Epithelial cell of prostate (primary cell): ENCODE results near the gene IL1RL2.
A peak's percentile ranks its signal among the peaks of the same experiment; 100 is the strongest.

Experiments
- DNase-seq: peaks from one replicate; pipeline ENCODE4 v3.0.0-alpha.2; 2011; ENCODE audit warnings: low read depth, low spot score
- H3K27ac ChIP-seq: fragments of 450-650 bp; 2 replicates; pipeline ENCODE4 v1.5.1; 2017; ENCODE audit warnings: mild to moderate bottlenecking

IL1RL2 gene

DNA sequence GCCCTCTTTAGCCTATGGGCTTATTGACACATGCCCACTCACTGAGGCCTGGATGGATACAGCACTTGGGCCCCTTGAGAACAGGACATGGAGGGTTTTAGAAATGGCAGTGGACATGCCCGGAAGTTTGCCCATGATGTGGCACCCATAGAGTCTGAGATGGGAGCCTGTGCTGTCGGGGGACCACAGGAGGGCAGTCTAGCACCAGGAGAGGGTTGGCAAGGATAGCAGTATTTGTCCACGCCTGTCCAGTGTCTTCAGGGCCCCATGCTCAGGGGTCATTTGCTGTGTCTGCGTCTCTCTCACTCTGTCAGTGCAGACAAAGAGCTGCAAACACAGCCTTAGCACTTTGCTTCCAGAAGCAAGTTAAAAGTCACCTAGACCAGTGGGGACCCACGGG, 48.7 kb downstream of the IL1RL2 start:
- H3K27ac ChIP-seq, result no peak overlapping the region
- no peak for DNase-seq

- H3K27ac ChIP-seq, result no peak overlapping the region
- no peak for DNase-seq
Observed at GRCh38 chr2:102236132-102236531, 49.3 kb downstream of the IL1RL2 start.

- H3K27ac ChIP-seq, result no peak overlapping the region
- DNase-seq, result no peak
Observed at GRCh38 chr2:102237176-102237575, 50.4 kb downstream of the IL1RL2 start.

GRCh38 chr2:102238039-102238756, 51.4 kb downstream of the IL1RL2 start:
- DNase-seq, result no peak

DNA sequence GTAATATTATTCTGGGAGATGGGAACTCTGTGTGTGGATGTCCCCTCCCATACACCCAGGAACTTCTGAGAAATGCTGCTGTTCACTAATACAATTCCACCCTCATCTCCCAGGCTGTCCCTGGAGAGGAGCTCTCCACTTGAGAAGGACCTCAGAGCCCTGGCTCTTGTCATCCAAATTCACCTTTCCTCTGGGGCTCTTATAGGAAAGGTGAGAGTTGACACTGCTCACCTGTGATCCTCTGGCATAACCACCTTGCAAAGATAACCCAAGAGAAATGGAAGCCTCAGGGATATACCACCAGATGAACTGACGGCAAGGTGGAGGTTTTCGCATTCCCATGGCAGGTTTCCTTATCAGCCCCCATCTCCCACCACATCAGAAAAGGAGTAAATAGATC, 52.0 kb downstream of the IL1RL2 start:
- DNase-seq, result no peak
- no peak overlapping the region for H3K27ac ChIP-seq

More at GRCh38 chr2:102238039-102238756, 51.4 kb downstream of the IL1RL2 start:
- no peak overlapping the region for H3K27ac ChIP-seq

GRCh38 chr2:102239344-102239743, 52.5 kb downstream of the IL1RL2 start:
- H3K27ac ChIP-seq, result no peak overlapping the region
- DNase-seq, result no peak

DNA sequence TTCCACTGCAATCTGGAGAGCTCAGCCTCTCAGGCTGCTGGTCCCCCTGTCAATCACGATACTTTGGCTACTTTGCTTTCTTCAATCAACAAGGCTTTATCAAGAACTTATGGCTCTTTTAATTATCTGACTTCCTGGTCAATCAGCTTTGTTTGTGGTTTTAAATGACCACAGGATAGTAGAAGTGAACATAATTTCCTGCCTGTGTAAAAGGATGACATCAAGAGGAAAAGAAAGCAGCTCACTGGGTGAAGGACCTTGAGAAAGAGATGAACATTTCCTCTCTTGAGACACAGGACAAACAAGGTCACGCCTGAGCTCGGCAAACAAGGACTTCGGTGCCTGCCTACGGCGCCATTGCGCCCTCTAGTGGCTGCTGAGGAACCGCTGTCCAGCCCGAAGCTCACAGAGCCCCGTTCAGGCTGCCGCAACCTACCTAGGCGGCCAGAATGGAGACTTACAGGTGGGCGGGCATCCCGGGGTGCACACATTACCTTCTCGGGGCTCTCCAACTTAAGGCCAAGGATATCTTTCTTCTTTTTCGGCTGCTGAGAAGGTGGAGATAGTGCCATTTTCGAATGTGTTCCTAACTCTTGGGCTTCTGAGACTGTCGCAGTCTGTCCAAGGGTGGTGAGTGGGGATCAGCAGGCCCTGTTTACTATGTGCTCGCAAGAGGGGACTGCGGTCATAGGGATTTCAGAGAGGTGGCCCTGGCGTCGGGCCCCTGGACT, 54.0 kb downstream of the IL1RL2 start:
- peak; percentile 72 for DNase-seq
- peak overlapping the region; percentile 20 for H3K27ac ChIP-seq

- no peak for DNase-seq
- H3K27ac ChIP-seq, result no peak overlapping the region
Observed at GRCh38 chr2:102241616-102242305, 54.9 kb downstream of the IL1RL2 start.

DNA sequence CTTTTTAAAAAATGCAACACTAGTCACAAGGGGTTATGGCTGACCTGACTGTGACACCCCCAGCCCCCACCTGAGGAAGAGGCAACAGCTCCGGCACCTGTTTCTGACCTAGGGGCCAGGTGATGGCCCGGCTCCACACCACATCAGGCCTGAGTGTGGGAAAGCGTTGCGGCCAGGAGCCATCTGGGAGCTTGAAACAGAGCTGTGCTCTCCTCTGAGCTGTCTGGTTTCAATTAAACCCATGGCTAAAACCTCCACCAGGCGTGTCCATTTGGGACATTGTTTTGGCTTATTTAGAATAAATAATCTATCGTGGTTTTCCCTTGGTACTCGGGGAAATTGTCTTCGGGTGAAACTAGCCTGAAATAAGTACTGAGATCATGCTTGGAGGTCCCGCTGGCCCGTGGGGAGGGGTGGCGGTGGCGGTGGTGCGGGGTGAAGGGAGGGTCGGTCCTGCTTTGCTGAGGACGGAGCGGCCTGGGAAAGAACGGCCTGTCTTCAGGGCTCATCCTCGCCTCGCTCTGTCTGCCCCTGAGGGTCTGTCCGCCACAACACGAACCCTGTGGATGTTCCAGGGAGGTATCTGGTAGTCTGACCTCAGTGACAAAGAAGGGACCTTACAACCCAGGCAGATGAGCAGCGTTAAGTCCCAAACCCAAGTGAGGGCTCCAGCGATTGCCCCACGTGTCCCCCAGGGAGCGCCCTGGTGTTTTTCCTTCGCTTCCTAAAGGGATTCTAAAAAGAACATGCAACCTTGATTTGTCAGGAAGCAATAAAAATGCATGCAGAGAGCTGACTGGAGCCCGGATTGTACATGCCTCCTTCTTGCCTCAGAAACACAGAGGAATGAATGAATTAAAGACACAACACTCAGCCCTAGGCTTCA, 58.7 kb downstream of the IL1RL2 start:
- DNase-seq, result no peak
- H3K27ac ChIP-seq, result no peak overlapping the region

DNA sequence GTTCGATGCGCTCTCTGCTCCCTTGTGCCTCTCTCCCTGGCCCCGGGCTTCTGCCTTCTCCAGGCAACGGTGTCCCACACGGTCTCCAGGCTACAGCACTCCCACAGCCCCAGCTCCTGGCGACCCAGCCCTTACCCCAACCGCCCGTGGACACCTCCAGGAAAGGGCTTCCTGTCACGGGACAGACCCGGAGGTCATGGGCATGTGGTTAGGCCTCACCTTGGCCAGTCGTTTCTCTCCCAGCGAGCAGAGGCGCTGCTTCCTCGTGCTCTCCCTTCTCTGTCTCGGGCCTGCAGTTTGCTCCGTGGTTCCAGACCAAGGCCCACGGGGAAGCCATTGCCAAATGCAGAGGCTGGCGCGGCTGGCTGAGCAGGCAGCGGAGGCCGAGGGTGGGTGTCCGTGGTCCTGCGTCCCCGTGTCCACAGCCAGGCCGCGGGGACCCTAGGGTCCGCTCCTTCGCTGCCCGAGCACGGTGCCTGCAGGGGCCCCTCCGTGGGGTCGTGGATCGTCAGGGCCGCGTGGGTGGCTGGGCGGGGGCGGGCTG, 63.5 kb downstream of the IL1RL2 start:
- no peak overlapping the region for H3K27ac ChIP-seq
- DNase-seq, result no peak

DNA sequence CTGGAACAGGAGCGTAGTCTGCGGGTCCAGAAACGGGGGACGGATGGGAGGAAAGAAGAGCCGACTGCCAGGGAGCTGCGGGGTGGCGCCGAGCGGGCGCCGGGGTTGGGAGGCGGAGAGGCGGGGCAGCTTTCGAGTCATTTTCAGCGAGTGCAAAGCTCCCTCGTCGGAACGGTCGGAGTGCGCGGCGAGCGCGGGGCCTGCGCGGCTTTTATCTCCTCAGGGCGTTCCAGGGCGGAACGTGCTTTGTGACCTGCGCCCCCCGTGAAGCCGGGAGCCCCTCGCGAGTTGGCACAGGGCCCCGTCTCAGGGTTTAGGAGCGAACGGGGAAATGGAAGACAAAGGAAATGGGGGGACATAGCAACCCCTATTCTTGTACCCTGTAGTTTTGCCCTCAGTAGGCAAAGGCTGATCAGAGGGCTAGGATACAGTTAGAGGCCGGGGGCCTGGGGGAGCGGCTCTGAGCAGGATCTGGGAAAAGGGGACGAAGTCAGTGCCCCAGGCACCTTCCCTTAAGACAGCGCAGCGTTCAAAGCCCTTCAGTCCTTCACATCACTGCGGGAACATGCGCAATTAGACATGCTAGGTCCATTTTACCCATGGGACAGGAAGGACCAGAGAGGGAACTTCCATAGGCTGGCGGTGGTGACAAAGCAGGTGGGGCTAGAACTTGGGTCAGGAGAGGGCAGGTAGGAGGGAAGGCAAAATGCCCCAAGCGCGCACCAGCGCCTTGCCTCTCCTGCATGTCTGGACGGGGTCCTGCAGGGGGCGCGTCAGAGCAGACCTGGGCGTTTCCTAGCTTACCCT, 64.4 kb downstream of the IL1RL2 start:
- no peak for DNase-seq
- H3K27ac ChIP-seq, result no peak overlapping the region

- no peak for DNase-seq
- H3K27ac ChIP-seq, result no peak overlapping the region
Observed at GRCh38 chr2:102251849-102252203, 65.0 kb downstream of the IL1RL2 start.

GRCh38 chr2:102252236-102252635, 65.4 kb downstream of the IL1RL2 start:
- H3K27ac ChIP-seq, result no peak overlapping the region
- no peak for DNase-seq

GRCh38 chr2:102253140-102253752, 66.4 kb downstream of the IL1RL2 start:
- H3K27ac ChIP-seq, result peak overlapping the region; percentile 32
- no peak for DNase-seq

DNA sequence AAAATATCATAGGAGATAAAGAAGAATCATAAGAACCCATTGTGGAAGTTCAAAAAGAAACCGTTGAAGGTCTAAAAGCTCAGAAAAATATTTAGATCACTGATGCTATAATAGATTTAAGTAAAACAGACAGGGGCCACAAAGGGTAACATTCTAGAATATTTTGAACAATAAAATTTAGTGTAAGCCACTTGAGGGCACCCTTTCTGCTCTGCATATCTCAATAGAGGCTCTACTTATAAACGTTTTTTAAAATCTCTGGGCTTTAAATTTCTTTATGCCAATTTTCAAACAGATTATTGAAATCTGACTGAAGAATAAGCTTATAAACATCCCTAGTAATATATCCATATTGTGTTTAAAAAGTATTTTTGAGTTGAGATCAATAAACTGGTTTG, 66.9 kb downstream of the IL1RL2 start:
- no peak for DNase-seq
- H3K27ac ChIP-seq, result peak overlapping the region; percentile 32

DNA sequence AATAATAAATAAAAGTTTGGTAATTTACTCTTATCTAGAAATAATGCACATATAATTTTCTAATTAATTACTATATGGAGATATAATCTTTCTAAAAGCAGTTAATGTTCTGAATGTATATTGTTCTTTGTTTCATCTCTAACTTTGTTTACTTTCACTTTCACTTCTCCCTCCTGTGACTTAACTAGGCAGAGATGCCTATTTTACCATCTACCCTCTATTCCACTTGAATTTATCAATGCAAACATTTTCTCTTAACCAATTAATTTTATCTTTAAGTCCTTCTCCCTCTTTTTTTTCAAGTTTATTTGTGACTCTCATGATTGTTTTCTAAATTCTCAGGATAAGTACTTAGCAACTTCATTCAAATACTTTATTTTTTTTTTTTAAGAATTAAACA, 69.5 kb downstream of the IL1RL2 start:
- no peak overlapping the region for H3K27ac ChIP-seq
- no peak for DNase-seq

GRCh38 chr2:102256874-102257462, 70.1 kb downstream of the IL1RL2 start:
- H3K27ac ChIP-seq, result no peak overlapping the region
- DNase-seq, result no peak

- no peak for DNase-seq
- H3K27ac ChIP-seq, result peak overlapping the region; percentile 92
Observed at GRCh38 chr2:102258025-102258385, 71.2 kb downstream of the IL1RL2 start.
